Superior temporal gyrus (tissue), 1 donor: ENCODE results near the gene FNDC7.
A peak's percentile ranks its signal among the peaks of the same experiment; 100 is the strongest.
"Not testable (repeated sequence)": the region's sequence is repeated elsewhere in the genome, so short reads cannot be mapped to it uniquely, and the experiment has no call there.

Experiments used
- DNase-seq: peaks from one replicate; pipeline ENCODE4 v3.0.0-alpha.2; 2016; ENCODE audit errors: extremely low spot score

FNDC7 gene

GRCh38 chr1:108712606-108713150 is at the start of gene FNDC7:
FNDC7 (plus strand) TSS chr1:108712908; CDS start chr1:108712934, 26 bp downstream.
- no peak for DNase-seq

GRCh38 chr1:108663074-108663473 is 49.6 kb upstream of the FNDC7 start:
- no peak for DNase-seq

- no peak for DNase-seq
Observed at GRCh38 chr1:108664481-108664880, 48.2 kb upstream of the FNDC7 start.

GRCh38 chr1:108665067-108665466 is 47.6 kb upstream of the FNDC7 start:
- no peak for DNase-seq

- no peak for DNase-seq
Observed at GRCh38 chr1:108665771-108666170, 46.9 kb upstream of the FNDC7 start.

- not testable (repeated sequence) for DNase-seq
Observed at GRCh38 chr1:108667422-108667821, 45.3 kb upstream of the FNDC7 start.

- DNase-seq = no peak
Observed at GRCh38 chr1:108668777-108669176, 43.9 kb upstream of the FNDC7 start.

- no peak for DNase-seq
Observed at GRCh38 chr1:108669679-108670078, 43.0 kb upstream of the FNDC7 start.

GRCh38 chr1:108670131-108670773 is 42.5 kb upstream of the FNDC7 start:
- DNase-seq = no peak

GRCh38 chr1:108671143-108671542 is 41.6 kb upstream of the FNDC7 start:
- no peak for DNase-seq

GRCh38 chr1:108678706-108679105 is 34.0 kb upstream of the FNDC7 start:
- DNase-seq = no peak

- DNase-seq = no peak
Observed at GRCh38 chr1:108679586-108680213, 33.0 kb upstream of the FNDC7 start.

GRCh38 chr1:108681701-108682100 is 31.0 kb upstream of the FNDC7 start:
- DNase-seq = not testable (repeated sequence)

- no peak for DNase-seq
Observed at GRCh38 chr1:108685529-108685928, 27.2 kb upstream of the FNDC7 start.

GRCh38 chr1:108686614-108687313 is 25.9 kb upstream of the FNDC7 start:
- DNase-seq = no peak

GRCh38 chr1:108691128-108691941 is 21.4 kb upstream of the FNDC7 start:
- no peak for DNase-seq

- DNase-seq = peak; percentile 97
Observed at GRCh38 chr1:108691942-108692723, 20.6 kb upstream of the FNDC7 start, which contains the start of gene PRPF38B. PRPF38B (plus strand) TSS chr1:108692310; CDS start chr1:108692592, 282 bp downstream.

- peak; percentile 67 for DNase-seq
Observed at GRCh38 chr1:108692724-108693655, 19.7 kb upstream of the FNDC7 start.

- DNase-seq = peak; percentile 21
Observed at GRCh38 chr1:108695535-108695934, 17.2 kb upstream of the FNDC7 start.
